Psoas muscle (tissue), 8 donors: Measurements from ENCODE around the gene DNAH12. TPM values are rescaled to one million over a fixed set of nuclear protein-coding genes. Genes with fewer than 3 reads are reported as not detected.

Experiments
- ATAC-seq, 4 donors: fragments of 200-7000 bp; cut with Tn5 transposase; one replicate each; pipeline ENCODE4 v1.9.1; 2020; ENCODE audit warnings: moderate library complexity in 3 of 4, mild to moderate bottlenecking in 2 of 4
- DNase-seq, 2 donors: peaks; one replicate each; pipeline ENCODE4 v3.0.0-alpha.2; 2020
- H3K27ac ChIP-seq: fragments of 200-600 bp; one replicate; pipeline ENCODE4 v1.8.0; 2022
- H3K27me3 ChIP-seq, 3 donors: fragments of 200-600 bp in 1 of 3; one replicate each; pipeline versions ENCODE4 v1.6.1 to v1.8.0; 2013 to 2022; ENCODE audit warnings: low read length in 2 of 3, mild to moderate bottlenecking in 2 of 3, moderate library complexity in 1 of 3; ENCODE audit not compliant: insufficient read depth in 3 of 3
- H3K36me3 ChIP-seq, 2 donors: fragments of 200-600 bp in 1 of 2; one replicate each; pipeline versions ENCODE4 v1.6.1 to v1.8.0; 2013 to 2022; ENCODE audit warnings: low read depth in 1 of 2, mild to moderate bottlenecking in 1 of 2, moderate library complexity in 1 of 2; ENCODE audit not compliant: insufficient read depth in 1 of 2
- H3K4me1 ChIP-seq: fragments of 200-600 bp; one replicate; pipeline ENCODE4 v1.8.0; 2022
- H3K4me3 ChIP-seq: fragments of 200-600 bp; one replicate; pipeline ENCODE4 v1.8.0; 2022; ENCODE audit warnings: mild to moderate bottlenecking
- H3K9me3 ChIP-seq: fragments of 200-600 bp; one replicate; pipeline ENCODE4 v1.8.0; 2022
- WGBS, 3 donors: extraction: QIAGEN DNeasy Blood & Tissue Kit; methylation state at CpG; one replicate each; pipeline versions ENCODE4 v1.1.6 to v1.1.7; 2013; 5-methylcytosine and 5-hydroxymethylcytosine counted together
- intact Hi-C, 2 donors: fragments of 100-400 bp; cut with DNase I; formaldehyde crosslinking; loops; one replicate each; pipeline versions ENCODE4 v1.11.0 to v1.14.2; 2022
- polyA plus RNA-seq, 3 donors: library from polyadenylated mRNA; stranded (reverse); fragments of 200-250 nt; gene quantifications; one replicate each; pipeline ENCODE4 v1.2.3, GENCODE V29; 2013
- total RNA-seq, 4 donors: library from RNA; stranded (reverse); fragmentation: NEBNext Ultra II Directional in 2 of 4; extraction: Animal tissue kit (Norgen Biotek cat#: 25700) in 2 of 4; gene quantifications; one replicate each; pipeline versions ENCODE4 v1.2.1 to v1.2.4, GENCODE V29; 2021 to 2023
- TF ChIP-seq, protein P1 (sequence below): fragments of 200-600 bp; IDR thresholded peaks from one replicate; pipeline ENCODE4 v1.8.0; 2022; ENCODE audit warnings: antibody characterized with exemption
- donor health status: healthy with polysubstance abuse.
- donor health status: DM: no; HTN: no; CAD: no; lungs with moderate emphysema.
- donor health status: Bipolar disorder and iron deficiency.
- donor health status: healthy.
- donor health status: DM: yes; HTN: yes; CAD: no.
- donor health status: DM: no; HTN: no; CAD: no.
- donor health status: DM: no; HTN: no; CAD: no.
- donor health status: DM: yes; HTN: yes; CAD: no.

Gene DNAH12
- total and polyA plus RNA-seq, 7 donors = under 0.01 to 0.34 (median 0.08) TPM; not detected in 1

DNA sequence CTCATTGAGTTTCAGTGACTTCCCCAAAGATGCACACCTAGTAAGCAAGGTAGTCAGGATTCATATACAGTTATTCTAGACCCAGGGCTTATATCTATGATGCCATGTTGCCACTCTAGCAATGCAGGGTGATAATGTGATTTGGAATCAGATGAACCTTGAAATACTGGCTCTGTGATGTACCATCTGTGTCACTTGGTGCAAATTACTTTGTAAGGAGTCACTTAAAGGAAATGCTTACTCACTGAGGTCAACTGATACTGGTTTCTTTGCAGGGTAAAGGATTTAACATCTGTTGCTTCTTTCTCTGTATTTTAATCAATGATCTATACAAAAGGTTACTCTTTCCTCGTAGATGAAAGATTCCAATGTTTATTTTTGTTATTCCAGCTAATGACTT is 262.4 kb downstream of the DNAH12 start:
- H3K4me1 ChIP-seq = peaks cover 4% of the 10 kb centered on the region
- no peak for DNase-seq
- WGBS, 3 donors = 58 to 68% (median 62%) methylated on average over 1 of the region's 1 CpG
- peak overlapping the region; percentile 39 for H3K27ac ChIP-seq
- TF ChIP-seq, protein P1, sequence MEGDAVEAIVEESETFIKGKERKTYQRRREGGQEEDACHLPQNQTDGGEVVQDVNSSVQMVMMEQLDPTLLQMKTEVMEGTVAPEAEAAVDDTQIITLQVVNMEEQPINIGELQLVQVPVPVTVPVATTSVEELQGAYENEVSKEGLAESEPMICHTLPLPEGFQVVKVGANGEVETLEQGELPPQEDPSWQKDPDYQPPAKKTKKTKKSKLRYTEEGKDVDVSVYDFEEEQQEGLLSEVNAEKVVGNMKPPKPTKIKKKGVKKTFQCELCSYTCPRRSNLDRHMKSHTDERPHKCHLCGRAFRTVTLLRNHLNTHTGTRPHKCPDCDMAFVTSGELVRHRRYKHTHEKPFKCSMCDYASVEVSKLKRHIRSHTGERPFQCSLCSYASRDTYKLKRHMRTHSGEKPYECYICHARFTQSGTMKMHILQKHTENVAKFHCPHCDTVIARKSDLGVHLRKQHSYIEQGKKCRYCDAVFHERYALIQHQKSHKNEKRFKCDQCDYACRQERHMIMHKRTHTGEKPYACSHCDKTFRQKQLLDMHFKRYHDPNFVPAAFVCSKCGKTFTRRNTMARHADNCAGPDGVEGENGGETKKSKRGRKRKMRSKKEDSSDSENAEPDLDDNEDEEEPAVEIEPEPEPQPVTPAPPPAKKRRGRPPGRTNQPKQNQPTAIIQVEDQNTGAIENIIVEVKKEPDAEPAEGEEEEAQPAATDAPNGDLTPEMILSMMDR = no peak
- no peak overlapping the region for H3K4me3 ChIP-seq
- no peaks in the 10 kb centered on the region for H3K27me3 ChIP-seq
- intact Hi-C loops = no loop called here
- peak; percentile 60 to 87 (median 74) for ATAC-seq
- no peaks in the 10 kb centered on the region for H3K9me3 ChIP-seq
- H3K36me3 ChIP-seq = peaks cover 2 to 41% of the 10 kb centered on the region in 2 donors

DNA sequence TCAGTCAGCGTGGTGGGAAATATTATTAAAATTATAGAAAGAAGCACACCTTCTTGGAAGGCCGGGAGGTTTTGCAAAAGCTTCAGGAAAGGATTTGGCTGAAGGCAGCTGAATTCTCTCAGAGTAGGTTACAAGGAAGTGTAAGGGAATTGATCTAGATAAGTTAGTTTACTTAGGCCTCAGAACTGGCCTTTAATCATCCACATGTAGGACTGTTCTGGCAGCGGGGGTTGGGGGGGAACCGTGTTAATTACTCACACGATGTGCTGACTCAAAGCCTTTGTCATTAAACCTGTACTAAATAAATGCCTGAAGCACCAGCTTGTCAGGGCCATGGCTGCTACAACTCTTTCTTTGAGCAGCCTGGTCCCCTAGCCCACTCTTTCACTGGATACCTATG is 264.5 kb downstream of the DNAH12 start:
- peaks cover 2 to 56% of the 10 kb centered on the region in 2 donors for H3K36me3 ChIP-seq
- no peak for ATAC-seq
- intact Hi-C loops = no loop called here

DNA sequence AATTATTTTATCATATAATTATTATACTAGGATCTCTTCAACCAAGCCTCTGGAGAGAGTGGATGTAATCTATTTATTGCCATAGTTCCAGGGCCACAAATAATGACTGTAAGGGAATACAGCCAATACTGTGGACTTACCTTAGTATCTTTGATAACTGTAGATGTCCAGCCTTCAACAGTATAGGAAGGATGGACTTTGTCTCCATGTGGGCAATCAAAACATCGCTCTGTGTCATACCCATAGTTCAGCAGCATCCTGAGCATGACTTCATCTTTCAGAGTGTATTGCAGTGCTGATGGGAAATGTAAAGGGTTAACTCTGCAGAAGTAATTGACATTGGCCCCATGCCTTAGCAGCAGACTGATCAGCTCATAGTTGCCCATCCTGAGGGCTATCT is 265.9 kb downstream of the DNAH12 start:
- no peaks in the 10 kb centered on the region for H3K9me3 ChIP-seq
- ATAC-seq (no peak), DNase-seq (no peak)
- H3K4me3 ChIP-seq = no peak overlapping the region
- peaks cover 2 to 70% of the 10 kb centered on the region in 2 donors for H3K36me3 ChIP-seq
- H3K4me1 ChIP-seq = peaks cover 4% of the 10 kb centered on the region
- TF ChIP-seq, protein P1 = no peak
- 90 to 100% (median 99%) methylated on average over 1 of the region's 1 CpG for WGBS, 3 donors
- no peaks in the 10 kb centered on the region for H3K27me3 ChIP-seq
- intact Hi-C loops = no loop called here
- no peak overlapping the region for H3K27ac ChIP-seq

More for the DNA sequence above, 264.5 kb downstream of the DNAH12 start:
- H3K9me3 ChIP-seq = no peaks in the 10 kb centered on the region
- TF ChIP-seq, protein P1 = no peak
- WGBS, 3 donors = 89 to 97% (median 96%) methylated on average over 5 of the region's 5 CpGs
- H3K4me3 ChIP-seq = no peak overlapping the region
- H3K4me1 ChIP-seq = peaks cover 4% of the 10 kb centered on the region
- H3K27me3 ChIP-seq = no peaks in the 10 kb centered on the region
- H3K27ac ChIP-seq = no peak overlapping the region
- no peak for DNase-seq

DNA sequence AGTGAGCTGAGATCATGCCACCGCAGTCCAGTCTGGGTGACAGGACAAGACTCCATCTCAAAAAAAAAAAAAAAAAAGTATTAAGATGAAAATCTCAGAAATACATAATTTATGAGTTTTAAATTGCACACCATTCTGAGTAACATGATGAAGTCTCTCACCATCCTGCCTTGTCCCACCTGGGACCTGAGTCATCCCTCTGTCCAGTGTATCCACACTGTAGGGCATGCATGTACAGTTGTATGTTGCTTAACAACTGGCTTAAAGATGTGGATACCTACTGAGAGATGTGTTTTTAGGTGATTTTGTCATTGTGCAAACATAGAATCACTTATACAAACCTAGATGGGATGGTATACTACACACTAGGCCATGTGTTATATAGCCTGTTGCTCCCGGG is 268.8 kb downstream of the DNAH12 start:
- no peaks in the 10 kb centered on the region for H3K4me1 ChIP-seq
- 85 to 94% (median 90%) methylated on average over 2 of the region's 2 CpGs for WGBS, 3 donors
- no peak overlapping the region for H3K4me3 ChIP-seq
- H3K36me3 ChIP-seq = peaks cover 2 to 96% of the 10 kb centered on the region in 2 donors
- DNase-seq (no peak), ATAC-seq (peak in 1 of 4 donors; percentile 57)
- no peak overlapping the region for H3K27ac ChIP-seq
- no peaks in the 10 kb centered on the region for H3K27me3 ChIP-seq
- TF ChIP-seq, protein P1 = no peak
- intact Hi-C loops = no loop called here
- no peaks in the 10 kb centered on the region for H3K9me3 ChIP-seq

DNA sequence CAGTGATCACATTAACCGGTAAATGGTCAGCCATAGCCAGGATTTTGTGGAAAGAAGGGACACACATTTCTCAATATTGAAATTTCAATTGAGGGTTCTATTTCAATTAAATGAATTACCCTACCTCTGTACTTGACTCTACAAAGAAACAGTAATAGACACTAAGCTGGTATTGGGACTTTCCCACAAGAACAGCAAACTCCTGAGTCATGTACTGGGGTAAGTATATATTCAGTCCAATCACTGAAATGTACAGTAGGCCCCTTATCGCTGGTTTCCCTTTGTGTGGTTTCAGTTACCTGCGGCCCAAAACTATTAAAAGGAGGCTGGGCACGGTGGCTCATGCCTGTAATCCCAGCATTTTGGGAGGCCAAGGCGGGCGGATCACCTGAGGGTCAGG is 269.3 kb downstream of the DNAH12 start:
- WGBS, 3 donors = 95 to 97% (median 96%) methylated on average over 6 of the region's 6 CpGs
- no peak overlapping the region for H3K4me3 ChIP-seq
- TF ChIP-seq, protein P1 = no peak
- H3K36me3 ChIP-seq = peaks cover 2 to 96% of the 10 kb centered on the region in 2 donors
- peak in 1 of 4 donors; percentile 9 for ATAC-seq
- H3K27me3 ChIP-seq = no peaks in the 10 kb centered on the region
- no peak overlapping the region for H3K27ac ChIP-seq
- H3K4me1 ChIP-seq = no peaks in the 10 kb centered on the region
- H3K9me3 ChIP-seq = no peaks in the 10 kb centered on the region
- intact Hi-C loops = no loop called here
- no peak for DNase-seq
